HPDE6-E6E7 (cell line): ENCODE results near the gene AMPD3.

Experiments
- DNase-seq: peaks from one replicate; pipeline ENCODE4 v3.0.0; 2011; ENCODE audit warnings: missing footprints; ENCODE audit errors: extremely low spot score

The AMPD3 gene

DNA sequence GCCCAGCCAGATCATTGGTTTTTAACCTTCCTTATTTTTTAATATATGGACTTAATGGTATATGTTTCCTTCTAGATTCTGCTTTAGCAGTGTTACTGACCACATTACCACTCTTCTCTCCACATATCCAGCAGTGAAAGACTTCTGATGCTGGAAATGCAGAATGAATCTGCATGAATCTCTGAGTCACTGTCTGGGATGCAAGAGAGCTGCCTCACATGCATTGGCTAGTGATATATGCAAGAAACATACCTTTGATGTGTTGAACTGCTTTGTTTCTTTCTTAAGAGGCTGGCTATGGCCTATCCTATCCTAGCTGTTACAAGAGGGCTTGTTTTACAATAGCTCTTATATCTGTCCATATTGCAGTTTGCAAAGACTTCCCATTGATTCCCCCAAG, 16.6 kb upstream of the AMPD3 start:
- no peak for DNase-seq

- no peak for DNase-seq
These were observed 15.7 kb upstream of the AMPD3 start for GRCh38 chr11:10439351-10439750.

- DNase-seq: no peak
These were observed 15.1 kb upstream of the AMPD3 start for GRCh38 chr11:10439924-10440323.

- DNase-seq: no peak
These were observed 14.7 kb upstream of the AMPD3 start for GRCh38 chr11:10440401-10440800.

GRCh38 chr11:10441091-10441490, 14.0 kb upstream of the AMPD3 start:
- no peak for DNase-seq

DNA sequence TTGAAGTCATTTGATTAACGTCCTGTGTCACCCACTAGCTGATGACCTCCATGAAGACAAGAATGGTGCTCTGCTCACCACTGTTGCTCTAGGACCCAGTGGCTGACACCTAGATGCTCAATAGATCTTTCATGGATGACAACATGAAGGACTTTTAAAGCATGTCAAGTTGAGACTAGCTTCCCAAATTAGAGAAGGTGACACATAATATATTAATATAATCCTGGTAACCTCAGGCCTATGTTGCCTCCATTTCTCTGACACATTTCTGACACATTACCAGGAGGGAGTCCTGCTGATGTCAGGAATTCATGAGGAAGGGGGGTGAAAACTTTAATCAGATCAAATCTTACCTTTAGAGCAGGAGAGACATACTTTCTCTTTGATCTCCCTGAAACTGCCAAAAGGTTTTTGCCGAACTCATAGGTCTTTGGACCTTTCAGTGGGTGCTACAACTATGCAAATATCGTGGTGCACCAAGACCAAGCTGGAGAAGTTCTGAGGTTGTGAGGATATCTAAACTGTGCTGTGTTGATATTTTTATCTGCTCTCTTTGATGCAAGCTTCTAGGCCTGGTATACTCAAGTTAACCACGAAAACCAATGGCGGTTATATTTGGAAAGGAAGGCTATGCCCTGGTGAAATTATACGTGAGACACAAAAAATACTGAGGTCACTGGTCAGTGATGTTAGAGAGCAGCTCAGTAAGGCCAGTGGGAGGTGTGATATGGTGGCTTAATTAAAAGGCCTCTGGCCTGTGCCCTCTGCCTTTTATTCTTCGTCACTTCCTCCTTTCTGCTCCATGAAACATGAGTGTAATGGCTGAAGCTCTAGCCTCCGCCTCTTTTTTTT, 13.2 kb upstream of the AMPD3 start:
- no peak for DNase-seq

DNA sequence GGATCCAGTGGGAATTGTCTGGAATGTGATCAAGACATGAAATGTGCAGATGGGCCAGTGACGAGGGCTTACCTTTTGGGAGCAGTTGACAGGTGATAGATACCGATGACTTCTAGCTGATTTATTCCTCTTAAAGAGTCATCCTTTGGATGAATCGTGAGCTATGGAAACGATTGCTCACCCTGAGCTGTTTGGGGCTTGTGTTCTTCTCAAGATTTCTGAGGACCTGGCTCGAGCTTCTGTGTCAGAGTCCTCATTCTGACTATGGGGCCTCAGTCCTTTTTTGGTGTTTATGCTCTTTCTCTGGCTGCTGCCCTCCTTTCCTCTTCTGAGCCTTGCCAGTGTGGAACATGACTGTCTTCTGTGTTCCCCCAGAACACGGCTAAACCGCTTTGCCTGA, 11.9 kb upstream of the AMPD3 start:
- DNase-seq: no peak

- no peak for DNase-seq
These were observed 11.3 kb upstream of the AMPD3 start for GRCh38 chr11:10443721-10444235.

DNA sequence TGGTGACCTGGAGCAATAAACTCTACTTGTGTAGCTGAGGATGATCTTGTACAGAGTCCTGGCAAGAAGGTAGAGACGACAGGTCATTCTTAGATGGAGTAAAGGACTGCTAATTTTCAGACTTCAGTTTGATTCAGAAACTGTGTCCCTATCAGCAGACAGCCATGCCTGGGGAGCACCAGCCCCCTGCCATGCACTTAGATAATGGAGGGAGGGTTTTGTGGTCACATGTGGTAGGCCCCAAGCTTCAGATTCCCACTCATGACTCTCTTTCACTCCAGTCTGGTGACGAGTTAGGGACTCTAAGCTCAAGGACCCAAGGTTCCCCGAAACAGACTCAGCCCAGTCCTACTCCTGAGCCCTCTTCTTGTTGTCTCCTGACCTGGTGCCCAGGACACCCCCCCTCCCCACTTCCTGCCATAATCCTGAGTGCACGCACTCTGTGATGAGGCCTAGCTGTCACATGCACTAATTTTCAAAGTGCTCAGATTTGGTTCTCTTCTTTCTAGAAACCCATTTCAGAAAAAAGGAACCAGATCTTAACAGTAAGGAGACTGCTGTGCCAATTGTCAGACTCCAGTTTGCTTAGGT, 10.2 kb upstream of the AMPD3 start:
- DNase-seq: no peak

DNA sequence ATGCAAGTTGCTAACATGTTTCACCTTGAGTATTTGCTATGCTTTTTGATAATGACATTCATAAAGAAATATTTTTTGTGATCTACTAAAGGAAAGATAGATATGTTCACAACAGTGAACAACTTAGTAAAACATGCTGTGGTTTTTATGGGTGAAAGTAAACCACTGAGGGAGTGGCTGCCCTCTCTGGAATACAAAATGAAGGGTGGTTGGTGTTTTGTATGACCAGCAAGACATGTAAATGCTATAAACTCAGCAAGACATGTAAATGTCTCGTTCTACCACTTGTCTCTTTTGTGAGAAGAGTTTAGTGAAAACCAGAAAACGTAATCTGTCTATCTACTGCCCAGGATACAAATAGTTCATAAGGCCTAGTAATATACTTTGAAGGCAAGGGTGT, 7.6 kb upstream of the AMPD3 start:
- DNase-seq: no peak

DNA sequence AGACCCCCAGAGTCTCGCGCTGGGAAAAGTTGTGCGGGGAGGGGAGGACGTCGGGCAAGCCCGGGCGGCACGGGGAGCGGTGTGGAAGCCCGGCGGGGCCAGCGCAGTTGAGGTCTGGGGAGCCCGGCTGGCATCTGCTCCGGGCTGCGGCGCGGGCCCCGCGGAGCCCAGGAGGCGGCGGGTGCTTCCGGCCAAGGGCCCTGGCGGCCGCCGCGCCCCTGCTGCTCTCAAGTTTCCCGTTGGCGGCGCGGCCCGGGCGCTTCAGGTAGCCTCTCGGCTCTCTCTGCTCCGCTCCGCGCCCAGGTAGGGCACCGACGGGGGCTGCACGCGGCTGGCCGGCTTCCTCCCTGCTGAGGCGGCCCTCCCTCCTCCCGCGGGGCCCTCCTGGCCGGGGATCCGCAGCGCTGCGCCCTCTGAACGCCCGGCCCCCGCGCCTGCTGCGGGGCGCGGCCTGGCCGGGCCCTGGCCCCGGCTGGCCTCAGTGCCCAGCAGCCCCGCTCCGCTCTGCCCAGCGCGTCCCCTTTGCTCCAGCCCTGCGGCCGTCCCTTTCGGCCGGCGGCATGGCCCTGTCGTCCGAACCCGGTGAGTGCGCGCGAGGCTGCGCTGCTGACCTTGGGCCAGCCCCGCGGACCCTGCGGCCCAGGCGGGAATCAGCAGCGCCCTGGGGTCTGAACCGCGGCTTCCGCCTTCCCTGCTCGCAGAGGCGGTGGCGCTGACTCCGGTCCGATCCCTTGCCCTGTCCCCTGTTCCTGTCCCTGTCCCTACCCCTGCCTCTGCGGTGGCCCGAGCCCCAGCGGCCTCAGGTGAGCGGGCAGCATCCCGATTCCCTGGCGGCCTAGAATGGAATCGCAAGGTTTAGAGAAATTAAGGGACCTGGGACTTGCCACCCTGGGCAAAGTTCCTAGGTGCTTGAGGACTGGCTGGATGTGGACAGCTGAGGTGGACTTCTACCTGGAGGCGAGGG, 4.3 kb upstream of the AMPD3 start:
- peak; percentile 62 for DNase-seq

- no peak for DNase-seq
These were observed 3.5 kb upstream of the AMPD3 start for GRCh38 chr11:10451426-10452116.

- no peak for DNase-seq
These were observed 2.8 kb upstream of the AMPD3 start for GRCh38 chr11:10452211-10452767.

DNA sequence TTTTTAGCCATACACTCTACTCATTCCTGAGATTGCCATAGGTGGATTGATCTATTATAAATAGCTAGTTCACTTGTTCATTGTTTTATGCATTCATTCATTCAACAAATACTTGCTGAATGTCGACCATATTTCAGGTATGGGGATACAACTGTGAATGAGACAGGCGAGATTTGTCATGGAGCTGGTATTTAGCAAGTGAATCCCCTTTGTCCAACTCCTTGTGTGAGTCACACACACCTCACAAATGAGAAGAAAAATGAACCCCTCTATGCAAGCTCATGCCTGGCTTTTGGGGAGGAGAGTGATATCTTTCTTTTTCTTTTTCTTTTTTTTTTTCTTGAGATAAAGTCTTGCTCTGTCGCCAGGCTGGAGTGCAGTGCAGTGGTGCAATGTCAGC, 1.8 kb upstream of the AMPD3 start:
- peak; percentile 34 for DNase-seq

DNA sequence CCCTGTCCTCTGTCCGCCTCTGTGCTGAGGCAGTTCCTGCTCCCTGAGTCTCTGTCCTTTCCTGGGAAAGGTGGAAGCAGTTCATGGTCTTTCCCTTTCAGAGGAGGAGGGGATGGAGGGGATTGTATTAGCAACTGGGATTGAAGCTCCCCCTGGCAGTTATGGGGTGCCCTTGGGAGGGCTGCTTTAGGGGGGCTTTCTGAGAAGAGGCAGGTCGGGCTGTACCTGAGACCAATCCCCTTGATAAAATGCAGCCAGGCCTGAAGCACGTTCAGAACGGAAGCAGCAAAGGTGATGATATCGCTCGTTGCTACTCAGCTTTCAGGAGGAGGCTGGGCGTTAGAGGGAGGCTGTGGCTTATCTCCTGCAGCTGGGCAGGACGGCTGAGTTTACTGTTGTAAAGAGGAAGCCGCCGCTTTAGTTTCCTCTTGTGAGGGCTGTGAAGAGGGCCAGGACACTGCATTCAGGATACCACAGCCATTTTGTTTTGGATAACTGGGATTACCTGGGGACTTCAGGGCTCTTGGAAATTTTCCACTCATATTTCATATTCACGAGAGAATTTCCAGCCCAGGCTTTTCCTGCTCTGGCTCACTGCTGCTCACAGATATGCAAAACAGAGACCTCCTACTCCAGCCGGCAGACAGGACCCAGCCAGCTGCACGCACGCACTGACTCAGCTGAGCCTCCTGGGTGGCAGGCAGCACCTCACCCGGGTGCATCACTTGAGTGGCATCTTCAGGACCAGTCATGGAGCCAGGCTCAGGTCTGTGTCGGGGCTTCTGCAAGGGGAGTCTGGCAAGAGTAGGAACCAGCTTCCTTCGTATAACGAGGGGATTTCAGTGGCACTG, 798 bp downstream of the AMPD3 start:
- DNase-seq: peak; percentile 77

DNA sequence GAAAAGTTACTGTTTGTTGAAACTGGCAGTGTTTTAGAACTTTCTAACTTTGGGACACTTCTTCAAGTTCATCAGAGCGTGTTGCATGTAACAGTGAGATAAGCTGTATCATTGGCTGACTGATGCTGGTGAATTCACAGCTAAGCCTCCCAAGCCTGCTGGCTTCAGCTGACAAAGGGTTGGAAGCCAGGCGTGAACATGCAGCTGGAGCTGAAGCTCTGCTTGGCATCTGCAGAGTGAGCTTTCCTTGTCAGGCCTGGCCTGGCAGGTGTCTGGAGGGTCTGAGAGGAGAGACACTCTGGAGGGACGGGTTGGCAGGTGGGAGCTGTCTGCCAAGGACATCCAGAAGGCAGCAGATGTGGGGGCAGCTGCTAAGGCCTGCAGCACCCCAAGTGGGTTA, 1.5 kb downstream of the AMPD3 start:
- no peak for DNase-seq

- no peak for DNase-seq
These were observed 2.8 kb downstream of the AMPD3 start for GRCh38 chr11:10457901-10458300.

DNA sequence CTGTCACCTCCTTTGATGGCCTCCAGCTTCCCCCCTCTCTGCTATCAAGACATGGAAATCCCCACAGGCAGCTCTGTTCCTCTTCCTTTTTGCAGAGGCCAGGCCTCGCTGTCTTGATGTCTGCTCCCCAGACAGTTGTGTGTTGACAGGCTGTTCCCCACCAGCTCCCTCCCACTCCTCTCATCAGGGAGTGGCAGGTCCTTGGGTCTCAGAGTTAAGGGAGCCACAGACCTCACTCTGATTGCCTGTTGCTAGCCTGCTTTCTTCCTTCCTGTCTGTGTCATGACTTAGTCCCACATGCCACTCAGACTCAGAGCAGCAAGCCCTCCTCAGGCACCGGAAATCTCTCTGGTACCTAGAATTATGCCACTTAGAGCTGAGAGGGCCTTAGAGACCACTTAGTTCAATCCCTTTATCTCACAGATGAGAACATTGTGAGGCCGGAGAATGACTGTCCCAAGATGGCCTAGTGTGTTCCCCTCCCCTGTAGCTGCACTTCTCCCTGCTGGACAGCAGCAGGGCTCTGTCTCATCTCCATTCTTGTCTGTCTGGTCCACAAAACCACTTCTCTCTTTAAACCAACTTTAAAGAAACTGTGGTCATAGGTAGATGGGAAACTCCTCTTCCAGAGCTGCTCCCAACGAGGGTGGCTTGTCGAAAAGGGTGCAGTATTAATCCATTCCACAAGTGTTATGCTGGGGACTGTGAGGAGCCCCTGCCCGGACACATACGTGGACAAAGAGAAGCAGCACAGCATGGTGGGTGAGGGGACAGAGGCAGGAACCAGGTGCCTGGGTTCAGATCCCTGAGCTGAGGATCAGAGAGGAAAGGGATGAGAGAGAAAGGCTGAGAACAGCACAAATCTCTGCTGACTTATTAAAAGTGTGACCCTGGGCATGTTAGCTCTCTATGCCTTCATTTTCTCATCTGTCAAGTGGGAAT, 4.2 kb downstream of the AMPD3 start:
- DNase-seq: no peak

DNA sequence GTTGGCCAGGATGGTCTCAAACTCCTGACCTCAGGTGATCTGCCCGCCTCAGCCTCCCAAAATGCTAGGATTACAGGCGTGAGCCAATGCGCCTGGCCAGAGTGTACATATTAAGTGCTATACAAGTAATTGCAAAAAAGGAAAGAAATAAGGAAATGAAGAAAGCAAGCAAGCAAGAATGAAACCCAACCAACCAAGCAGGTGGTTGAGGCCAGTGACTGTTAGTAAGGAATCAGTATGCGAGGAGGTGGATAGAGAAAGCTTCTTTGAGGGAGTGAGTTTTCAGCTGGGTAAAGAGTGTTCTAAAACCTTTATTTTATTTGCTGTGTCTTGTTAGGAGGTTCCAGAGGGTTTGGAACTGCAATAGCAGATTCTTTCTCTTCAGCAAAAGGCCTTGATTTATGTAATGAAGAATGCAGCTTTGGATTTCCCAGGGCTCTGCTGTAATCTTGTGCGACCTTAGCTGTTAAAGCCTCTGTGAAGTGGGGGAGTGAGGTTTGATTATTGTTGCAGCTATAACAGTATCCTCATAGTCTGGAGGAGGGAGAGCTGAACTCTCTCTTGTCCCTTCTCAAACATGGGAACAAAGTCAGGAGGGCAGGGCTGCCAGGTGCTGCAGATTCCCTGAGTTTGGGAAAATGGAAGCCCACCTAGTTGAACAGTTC, 5.7 kb downstream of the AMPD3 start:
- DNase-seq: no peak
